Spleen (tissue), 3 donors: ENCODE data around the gene UMPS.

Experiments
- POLR2A ChIP-seq, 3 donors: fragments of 450-650 bp; IDR thresholded peaks; one replicate each; pipeline ENCODE4 v1.5.1; 2017; ENCODE audit warnings: antibody characterized with exemption in 3 of 3, mild to moderate bottlenecking in 1 of 3
- POLR2AphosphoS5 ChIP-seq, 3 donors: sonication (generic); formaldehyde crosslinking; IDR thresholded peaks; one replicate each; pipeline ENCODE4 v1.5.1; 2017; ENCODE audit warnings: antibody characterized with exemption in 3 of 3

GRCh38 chr3:124797426-124797945, 67.2 kb downstream of the UMPS start:
- TF ChIP-seq POLR2A (IDR thresholded peaks at IDR 0.05) (no peak), POLR2AphosphoS5 (IDR thresholded peaks at IDR 0.05) (no peak)
